Measurements from ENCODE around the gene TNFAIP8L2. TPM values are rescaled to one million over a fixed set of nuclear protein-coding genes. Genes with fewer than 3 reads are reported as not detected.

Gene TNFAIP8L2
- polyA plus RNA-seq, 1 experiment = not detected

- H3K36me3 ChIP-seq (ENCODE audit: control insufficient read depth, insufficient read depth, low read length) = no peaks in the 10 kb centered on the region
- DNase-seq (ENCODE audit: low read depth) = no peak
- POLR2A ChIA-PET = no interaction called here
- H3K4me3 ChIP-seq (ENCODE audit: low read depth, low read length) = no peak overlapping the region
- H3K27me3 ChIP-seq (ENCODE audit: control insufficient read depth, insufficient read depth, low read length) = no peaks in the 10 kb centered on the region
- TF ChIP-seq CTCF (IDR thresholded peaks at IDR 0.05; ENCODE audit: insufficient read depth, low read depth, low read length) = no peak
- CTCF ChIA-PET = interaction anchor here (1.4 to 1.8 kb wide), 2 partner anchors 11 to 14 kb away, joined by 3 to 4 read pairs; partner anchors contain the start of gene TNFAIP8L2
These were observed 13.9 kb upstream of the TNFAIP8L2 start for GRCh38 chr1:151142411-151143056.

GRCh38 chr1:151143057-151143435 is 13.4 kb upstream of the TNFAIP8L2 start:
- ChIA-PET POLR2A (no interaction called here), CTCF (interaction anchor here (1.8 kb wide), 1 partner anchor 11 kb away, joined by 4 read pairs; no protein-coding TSS in a partner anchor)
- TF ChIP-seq CTCF (IDR thresholded peaks at IDR 0.05; ENCODE audit: insufficient read depth, low read depth, low read length) = no peak
- no peak overlapping the region for H3K4me3 ChIP-seq (ENCODE audit: low read depth, low read length)
- H3K27me3 ChIP-seq (ENCODE audit: control insufficient read depth, insufficient read depth, low read length) = no peaks in the 10 kb centered on the region
- no peaks in the 10 kb centered on the region for H3K36me3 ChIP-seq (ENCODE audit: control insufficient read depth, insufficient read depth, low read length)
- DNase-seq (ENCODE audit: low read depth) = no peak

- POLR2A ChIA-PET = no interaction called here
- TF ChIP-seq CTCF (IDR thresholded peaks at IDR 0.05; ENCODE audit: insufficient read depth, low read depth, low read length) = no peak
- Histone ChIP-seq H3K27me3 (ENCODE audit: control insufficient read depth, insufficient read depth, low read length) (no peaks in the 10 kb centered on the region), H3K36me3 (ENCODE audit: control insufficient read depth, insufficient read depth, low read length) (no peaks in the 10 kb centered on the region), H3K4me3 (ENCODE audit: low read depth, low read length) (no peak overlapping the region)
- no peak for DNase-seq (ENCODE audit: low read depth)
- CTCF ChIA-PET = interaction anchor here (1.8 kb wide), 1 partner anchor 12 kb away, joined by 4 read pairs; no protein-coding TSS in a partner anchor
These were observed 12.5 kb upstream of the TNFAIP8L2 start for GRCh38 chr1:151143986-151144385.

- Histone ChIP-seq H3K27me3 (ENCODE audit: control insufficient read depth, insufficient read depth, low read length) (no peaks in the 10 kb centered on the region), H3K4me3 (ENCODE audit: low read depth, low read length) (no peak overlapping the region), H3K36me3 (ENCODE audit: control insufficient read depth, insufficient read depth, low read length) (no peaks in the 10 kb centered on the region)
- ChIA-PET POLR2A (no interaction called here), CTCF (interaction anchor here (1.2 to 1.7 kb wide), 3 partner anchors 11 to 74 kb away, joined by 3 to 5 read pairs (median 4); partner anchors contain the start of gene GABPB2)
- no peak for TF ChIP-seq CTCF (IDR thresholded peaks at IDR 0.05; ENCODE audit: insufficient read depth, low read depth, low read length)
- DNase-seq (ENCODE audit: low read depth) = no peak
These were observed 11.8 kb upstream of the TNFAIP8L2 start for GRCh38 chr1:151144474-151145303.

All from BJ (cell line).